ENCODE data around the gene CD9.

Gene CD9

GRCh38 chr12:6213969-6214368 is 13.8 kb downstream of the CD9 start:
- no peak for TF ChIP-seq CTCF (IDR thresholded peaks at IDR 0.05; ENCODE audit: low read depth, low read length)

DNA sequence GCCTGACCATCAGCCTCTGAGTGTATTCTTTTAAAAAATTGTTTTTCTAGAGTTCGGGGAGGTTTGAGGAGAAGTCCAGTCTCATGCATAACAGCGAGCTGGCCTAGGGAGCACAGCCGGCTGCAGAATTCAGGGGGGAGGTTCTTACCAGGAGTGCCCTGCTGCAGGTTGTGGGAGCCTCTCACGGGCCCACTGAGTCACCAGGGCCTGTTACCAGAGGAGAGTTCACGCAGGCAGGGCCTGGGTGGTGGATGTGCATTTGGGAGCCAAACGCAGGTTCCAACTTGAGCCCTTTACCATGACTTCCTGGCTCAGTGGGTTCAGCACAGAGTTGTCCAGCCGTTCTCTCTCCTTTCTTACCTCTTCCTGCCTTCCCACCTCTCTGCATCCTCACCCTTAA is 14.4 kb downstream of the CD9 start:
- no peak for TF ChIP-seq CTCF (IDR thresholded peaks at IDR 0.05; ENCODE audit: low read depth, low read length)
- no peak overlapping the region for H3K4me3 ChIP-seq (ENCODE audit: low read depth, low read length)

More at GRCh38 chr12:6213969-6214368, 13.8 kb downstream of the CD9 start:
- H3K4me3 ChIP-seq (ENCODE audit: low read depth, low read length): no peak overlapping the region

- no peak overlapping the region for H3K4me3 ChIP-seq (ENCODE audit: low read depth, low read length)
- no peak for TF ChIP-seq CTCF (IDR thresholded peaks at IDR 0.05; ENCODE audit: low read depth, low read length)
Measured at GRCh38 chr12:6215120-6215807, 15.1 kb downstream of the CD9 start.

DNA sequence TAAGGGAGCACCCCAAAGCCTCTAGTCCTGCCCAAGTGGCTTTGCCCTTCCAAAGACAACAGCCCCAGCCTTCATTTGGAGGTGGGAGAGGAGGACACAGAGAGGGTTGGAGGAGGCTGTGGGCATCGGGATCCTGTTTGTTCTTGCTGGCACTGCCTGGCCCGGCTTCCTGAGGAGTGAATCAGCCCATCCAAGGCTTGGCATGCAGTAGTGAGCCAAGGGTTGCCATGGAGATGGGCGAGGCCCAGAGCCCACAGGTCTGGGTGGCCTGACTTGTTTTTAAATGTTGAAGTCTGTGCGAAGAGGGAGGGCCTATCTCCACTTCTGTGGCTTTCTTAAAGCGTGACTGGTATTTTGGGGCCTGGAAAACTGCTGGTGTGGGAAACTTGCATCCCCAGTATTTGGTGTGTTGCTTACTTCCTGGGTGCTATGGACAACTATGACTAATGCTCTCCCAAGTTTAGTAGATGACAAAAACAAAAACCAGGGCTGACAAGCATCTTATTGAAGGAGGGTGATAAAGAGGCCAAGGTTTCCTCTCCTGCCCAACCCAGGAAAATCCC is 15.8 kb downstream of the CD9 start:
- H3K4me3 ChIP-seq (ENCODE audit: low read depth, low read length): no peak overlapping the region
- no peak for TF ChIP-seq CTCF (IDR thresholded peaks at IDR 0.05; ENCODE audit: low read depth, low read length)

DNA sequence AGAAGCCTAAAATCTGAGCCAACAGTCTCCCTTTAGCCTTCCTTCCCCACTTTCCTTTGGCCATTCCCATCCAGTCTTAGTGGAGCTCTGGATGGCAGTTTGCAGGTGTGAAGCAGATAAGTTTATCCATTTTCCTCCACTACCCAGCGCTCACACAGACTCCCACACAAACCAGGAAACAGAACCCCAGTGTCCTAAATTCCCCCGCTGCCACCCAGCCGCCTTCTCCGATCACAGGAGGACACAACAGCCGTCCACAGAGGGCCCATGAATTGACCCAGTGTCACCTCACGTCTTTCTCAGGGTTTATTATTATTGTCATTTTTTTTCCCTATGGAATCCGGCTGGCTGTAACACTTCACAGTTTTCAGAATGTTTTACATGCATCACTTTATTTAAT is 16.4 kb downstream of the CD9 start:
- H3K4me3 ChIP-seq (ENCODE audit: low read depth, low read length): no peak overlapping the region
- no peak for TF ChIP-seq CTCF (IDR thresholded peaks at IDR 0.05; ENCODE audit: low read depth, low read length)

DNA sequence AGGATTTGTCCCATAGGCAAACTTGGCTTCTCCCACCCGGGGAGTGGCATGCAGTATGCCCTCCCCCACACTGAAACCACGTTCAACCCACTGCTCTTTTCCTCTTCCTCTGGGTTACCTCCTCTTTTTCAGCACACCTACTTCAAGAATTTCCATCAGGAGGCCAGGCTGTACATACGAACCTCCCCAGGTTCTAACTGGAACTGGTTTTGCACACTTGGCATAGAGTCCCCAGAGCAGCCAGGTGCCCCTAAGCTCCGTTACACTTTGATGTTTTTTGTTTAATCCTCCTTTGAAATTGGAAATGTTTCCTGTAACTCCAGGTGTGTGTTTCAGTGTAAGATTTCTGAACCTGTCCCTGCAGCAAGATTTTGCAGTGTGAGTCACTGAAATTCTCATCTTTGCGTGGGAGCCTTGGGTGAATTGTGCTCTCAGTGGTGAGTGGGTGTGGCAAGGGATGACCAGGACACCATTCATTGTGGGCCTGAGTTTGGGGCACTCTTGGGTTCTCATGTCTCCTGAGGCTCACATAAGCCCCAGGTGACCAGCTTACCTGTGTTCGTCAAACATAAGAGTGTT is 18.2 kb downstream of the CD9 start:
- TF ChIP-seq CTCF (IDR thresholded peaks at IDR 0.05; ENCODE audit: low read depth, low read length): no peak
- no peak overlapping the region for H3K4me3 ChIP-seq (ENCODE audit: low read depth, low read length)

DNA sequence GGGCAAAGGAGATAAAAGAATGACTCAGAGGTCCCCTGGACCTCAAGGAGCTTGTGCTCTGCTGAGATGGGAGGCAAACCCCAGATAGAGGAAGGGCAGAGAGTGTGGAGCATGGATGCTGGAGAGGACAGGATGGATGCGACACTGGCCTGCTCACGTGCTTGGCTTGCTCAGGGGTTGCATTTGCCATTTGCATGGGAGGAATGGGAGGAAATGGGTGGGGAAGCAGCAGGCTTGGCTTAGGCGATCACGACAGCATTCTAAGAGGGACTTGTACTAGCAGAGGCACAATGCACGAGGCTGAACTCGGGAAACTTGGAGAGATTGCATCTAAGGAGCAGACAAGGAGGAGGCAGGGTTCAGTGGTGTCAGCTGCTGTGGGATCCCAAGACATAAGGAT is 19.8 kb downstream of the CD9 start:
- no peak overlapping the region for H3K4me3 ChIP-seq (ENCODE audit: low read depth, low read length)
- TF ChIP-seq CTCF (IDR thresholded peaks at IDR 0.05; ENCODE audit: low read depth, low read length): no peak

All from WI38 (cell line).